Stimulated activated CD4-positive, alpha-beta T cell treated with anti-CD3 and anti-CD28 coated beads, Interleukin-12 subunit alpha, Interleukin-12 subunit beta, amount 100 ng/mL, for 48 hours (primary cell): Measurements from ENCODE around the gene SYCE1.

Source experiments
- DNase-seq, 3 donors: peaks; one replicate each; pipeline ENCODE4 v3.0.0-alpha.2; 2020; ENCODE audit warnings: low read depth in 2 of 3, low spot score in 1 of 3

The SYCE1 gene

DNA sequence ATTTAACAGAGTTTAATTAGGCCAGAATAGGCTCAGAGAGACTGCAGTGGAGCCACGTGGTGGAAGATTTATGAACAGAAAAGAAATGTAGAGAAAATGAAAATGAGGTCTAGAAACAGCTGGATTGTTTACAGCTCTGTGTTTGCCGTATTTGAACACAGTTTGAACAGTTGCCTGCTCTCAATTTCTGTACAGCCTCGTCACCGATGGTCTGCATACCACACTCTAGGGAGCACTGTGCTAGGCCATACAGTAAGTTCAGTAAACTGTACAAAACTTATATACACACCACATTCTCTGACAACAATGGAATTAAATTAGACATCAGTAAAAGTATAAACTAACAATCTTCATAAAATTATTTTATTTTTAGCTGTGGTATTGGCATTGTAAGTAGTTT, 49.3 kb downstream of the SYCE1 start:
- no peak for DNase-seq

DNA sequence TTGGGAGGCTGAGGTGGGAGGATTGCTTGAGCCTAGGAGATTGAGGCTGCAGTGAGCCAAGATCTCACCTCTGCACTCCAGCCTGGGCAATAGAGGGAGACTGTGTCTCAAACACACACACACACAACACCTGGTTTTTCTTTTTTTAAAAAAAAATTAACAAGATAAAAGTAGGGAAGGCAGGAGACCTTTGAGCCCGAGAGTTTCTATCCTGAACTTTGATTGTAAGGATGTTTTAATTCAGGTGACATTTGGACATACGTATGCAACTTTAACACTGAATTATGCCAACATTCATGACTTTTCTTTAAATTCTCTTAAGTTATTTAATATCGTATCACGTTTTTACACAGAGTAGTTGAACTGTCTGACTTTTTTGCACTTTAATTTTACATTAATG, 49.9 kb downstream of the SYCE1 start:
- no peak for DNase-seq

- DNase-seq = no peak
Measured at GRCh38 chr10:133511907-133512528, 53.4 kb downstream of the SYCE1 start.

DNA sequence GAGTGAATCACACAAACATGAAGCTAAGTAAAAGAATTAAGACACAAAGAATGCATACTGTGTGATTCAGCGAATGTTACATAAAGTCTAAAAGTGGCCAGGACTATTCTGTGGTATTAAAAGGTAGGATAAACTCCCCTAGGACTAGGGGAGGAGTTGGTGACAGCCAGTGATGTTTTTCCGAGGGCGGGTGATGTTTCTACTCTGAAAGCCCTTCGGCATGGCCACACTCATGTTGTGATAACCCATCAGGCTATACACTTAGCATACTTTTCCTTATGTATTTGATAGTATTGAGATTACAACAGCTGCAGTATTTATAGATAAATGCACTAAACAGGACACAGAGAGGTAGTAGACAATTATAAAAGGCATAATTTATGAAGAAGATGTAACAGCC, 54.0 kb downstream of the SYCE1 start:
- no peak for DNase-seq

GRCh38 chr10:133509700-133510099, 55.7 kb downstream of the SYCE1 start:
- no peak for DNase-seq
